H9 (cell line): Measurements from ENCODE around the gene MUC4. TPM values are rescaled to one million over a fixed set of nuclear protein-coding genes. Genes with fewer than 3 reads are reported as not detected.

ENCODE experiments used
- DNase-seq: peaks from one replicate; pipeline ENCODE4 v3.0.0-alpha.2; 2017
- H2AFZ ChIP-seq: one replicate; pipeline ENCODE4 v1.6.1; 2013; ENCODE audit warnings: mild to moderate bottlenecking, low read length, control low read depth, moderate library complexity
- H2AK5ac ChIP-seq: 2 replicates; pipeline ENCODE4 v1.6.1; 2013; ENCODE audit warnings: low read length, control low read depth, mixed read lengths; ENCODE audit not compliant: insufficient read length
- H2BK120ac ChIP-seq: one replicate; pipeline ENCODE4 v1.6.1; 2013; ENCODE audit warnings: low read depth, mild to moderate bottlenecking, low read length, control low read depth, inconsistent platforms; ENCODE audit not compliant: poor library complexity, severe bottlenecking
- H2BK12ac ChIP-seq: 2 replicates; pipeline ENCODE4 v1.6.1; 2013; ENCODE audit warnings: low read length, control low read depth, mixed read lengths, low read depth; ENCODE audit not compliant: insufficient read length
- H2BK15ac ChIP-seq: 2 replicates; pipeline ENCODE4 v1.6.1; 2013; ENCODE audit warnings: low read depth, low read length, control low read depth
- H2BK20ac ChIP-seq: one replicate; pipeline ENCODE4 v1.6.1; 2013; ENCODE audit warnings: low read depth, mild to moderate bottlenecking, low read length, control low read depth, inconsistent platforms; ENCODE audit not compliant: poor library complexity, severe bottlenecking
- H2BK5ac ChIP-seq: 2 replicates; pipeline ENCODE4 v1.6.1; 2013; ENCODE audit warnings: low read length, control low read depth, mixed read lengths; ENCODE audit not compliant: insufficient read length
- H3K14ac ChIP-seq: 2 replicates; pipeline ENCODE4 v1.6.1; 2013; ENCODE audit warnings: low read length, control low read depth; ENCODE audit not compliant: insufficient read depth
- H3K18ac ChIP-seq: 2 replicates; pipeline ENCODE4 v1.6.1; 2013; ENCODE audit warnings: low read depth, mild to moderate bottlenecking, mixed read lengths, low read length, control low read depth; ENCODE audit not compliant: insufficient read length
- H3K23ac ChIP-seq: 2 replicates; pipeline ENCODE4 v1.6.1; 2013; ENCODE audit warnings: low read length, control low read depth, mixed read lengths, low read depth; ENCODE audit not compliant: insufficient read length
- H3K23me2 ChIP-seq: 2 replicates; pipeline ENCODE4 v1.6.1; 2013; ENCODE audit warnings: low read depth, mild to moderate bottlenecking, mixed read lengths, low read length, control low read depth; ENCODE audit not compliant: insufficient read length, poor library complexity, severe bottlenecking
- H3K27ac ChIP-seq: 2 replicates; pipeline ENCODE4 v1.5.1; 2013; ENCODE audit warnings: low read length, control low read depth, mixed read lengths, low read depth; ENCODE audit not compliant: insufficient read length
- H3K27me3 ChIP-seq: 2 replicates; pipeline ENCODE4 v1.6.1; 2013; ENCODE audit warnings: low read length, control low read depth, inconsistent platforms; ENCODE audit not compliant: insufficient read depth
- H3K4ac ChIP-seq: 2 replicates; pipeline ENCODE4 v1.6.1; 2013; ENCODE audit warnings: low read depth, mild to moderate bottlenecking, control low read depth, inconsistent platforms, low read length, moderate library complexity
- H3K4me1 ChIP-seq: 2 replicates; pipeline ENCODE4 v1.6.1; 2013; ENCODE audit warnings: low read length, control low read depth, inconsistent platforms; ENCODE audit not compliant: insufficient read depth
- H3K4me2 ChIP-seq: 2 replicates; pipeline ENCODE4 v1.6.1; 2013; ENCODE audit warnings: low read length, control low read depth, mixed read lengths; ENCODE audit not compliant: insufficient read length, insufficient read depth
- H3K56ac ChIP-seq: 2 replicates; pipeline ENCODE4 v1.6.1; 2013; ENCODE audit warnings: low read depth, mild to moderate bottlenecking, mixed read lengths, low read length, control low read depth; ENCODE audit not compliant: insufficient read length
- H3K79me1 ChIP-seq: 2 replicates; pipeline ENCODE4 v1.6.1; 2013; ENCODE audit warnings: low read depth, mild to moderate bottlenecking, moderate library complexity, low read length, control low read depth, inconsistent platforms; ENCODE audit not compliant: insufficient read depth, poor library complexity, severe bottlenecking
- H3K79me2 ChIP-seq: 2 replicates; pipeline ENCODE4 v1.6.1; 2013; ENCODE audit warnings: low read length, control low read depth, inconsistent platforms; ENCODE audit not compliant: insufficient read depth
- H3K9ac ChIP-seq: 2 replicates; pipeline ENCODE4 v1.6.1; 2013; ENCODE audit warnings: low read length, control low read depth, mixed read lengths; ENCODE audit not compliant: insufficient read length; ENCODE audit errors: extremely low read depth
- H3K9me3 ChIP-seq: one replicate; pipeline ENCODE4 v1.6.1; 2013; ENCODE audit warnings: low read depth, low read length, inconsistent platforms; ENCODE audit not compliant: control insufficient read depth
- H3T11ph ChIP-seq: one replicate; pipeline ENCODE4 v1.6.1; 2013; ENCODE audit warnings: mild to moderate bottlenecking, low read length, control low read depth, inconsistent platforms
- H4K20me1 ChIP-seq: one replicate; pipeline ENCODE4 v1.6.1; 2013; ENCODE audit not compliant: control insufficient read depth, insufficient read length, insufficient read depth
- H4K5ac ChIP-seq: 2 replicates; pipeline ENCODE4 v1.6.1; 2013; ENCODE audit warnings: low read depth, mild to moderate bottlenecking, mixed read lengths, low read length, control low read depth; ENCODE audit not compliant: insufficient read length
- H4K8ac ChIP-seq: replicated peaks from 2 replicates; pipeline ENCODE4 v1.6.1; 2013; ENCODE audit warnings: low read length, control low read depth, mixed read lengths, low read depth; ENCODE audit not compliant: insufficient read length
- H4K91ac ChIP-seq: 2 replicates; pipeline ENCODE4 v1.6.1; 2013; ENCODE audit warnings: low read depth, mild to moderate bottlenecking, moderate library complexity, mixed read lengths, low read length, control low read depth; ENCODE audit not compliant: insufficient read length
- H3K27ac Mint-ChIP-seq, 3 experiments: 2 replicates in 2 of 3; 3 replicates in 1 of 3; pipeline ENCODE4 v1.8.0; 2020 to 2021; ENCODE audit warnings: mixed read lengths in 3 of 3, mild to moderate bottlenecking in 1 of 3, moderate library complexity in 1 of 3
- H3K27me3 Mint-ChIP-seq: 2 replicates; pipeline ENCODE4 v1.8.0; 2021; ENCODE audit warnings: low read depth, mild to moderate bottlenecking, moderate library complexity, mixed read lengths
- H3K36me3 Mint-ChIP-seq, 3 experiments: 2 replicates in 2 of 3; 3 replicates in 1 of 3; pipeline ENCODE4 v1.8.0; 2020 to 2021; ENCODE audit warnings: low read depth in 3 of 3, mixed read lengths in 3 of 3; ENCODE audit not compliant: insufficient read depth in 1 of 3
- H3K4me1 Mint-ChIP-seq, 2 experiments: 2 replicates each; pipeline ENCODE4 v1.8.0; 2020; ENCODE audit warnings: mixed read lengths in 2 of 2
- H3K4me3 Mint-ChIP-seq, 2 experiments: 2 replicates in 1 of 2; 3 replicates in 1 of 2; pipeline ENCODE4 v1.8.0; 2020 to 2021; ENCODE audit warnings: mild to moderate bottlenecking in 2 of 2, mixed read lengths in 2 of 2, moderate library complexity in 1 of 2
- H3K9me3 Mint-ChIP-seq, 2 experiments: 2 replicates in 1 of 2; 3 replicates in 1 of 2; pipeline ENCODE4 v1.8.0; 2020; ENCODE audit warnings: mild to moderate bottlenecking in 2 of 2, mixed read lengths in 2 of 2, moderate library complexity in 1 of 2
- WGBS: extraction: QIAGEN DNeasy Blood & Tissue Kit; methylation state at CpG from one replicate; pipeline ENCODE4 v1.1.7; 2013; ENCODE audit warnings: missing lambda C conversion rate, low lambda C conversion rate, mixed read lengths; ENCODE audit not compliant: insufficient read length; ENCODE audit errors: extremely low coverage; 5-methylcytosine and 5-hydroxymethylcytosine counted together
- total RNA-seq: library from RNA; stranded (reverse); gene quantifications from 2 replicates; pipeline ENCODE4 v1.2.1, GENCODE V29; 2021
- TF ChIP-seq, protein P1 (sequence below): fragments of 200-600 bp; sonication (generic); conservative IDR thresholded peaks from 3 replicates; pipeline ENCODE4 v1.8.0; 2021; ENCODE audit warnings: antibody characterized with exemption, mild to moderate bottlenecking

Gene MUC4
- total RNA-seq, 1 experiment from 2014 or later = 1.2 TPM

DNA sequence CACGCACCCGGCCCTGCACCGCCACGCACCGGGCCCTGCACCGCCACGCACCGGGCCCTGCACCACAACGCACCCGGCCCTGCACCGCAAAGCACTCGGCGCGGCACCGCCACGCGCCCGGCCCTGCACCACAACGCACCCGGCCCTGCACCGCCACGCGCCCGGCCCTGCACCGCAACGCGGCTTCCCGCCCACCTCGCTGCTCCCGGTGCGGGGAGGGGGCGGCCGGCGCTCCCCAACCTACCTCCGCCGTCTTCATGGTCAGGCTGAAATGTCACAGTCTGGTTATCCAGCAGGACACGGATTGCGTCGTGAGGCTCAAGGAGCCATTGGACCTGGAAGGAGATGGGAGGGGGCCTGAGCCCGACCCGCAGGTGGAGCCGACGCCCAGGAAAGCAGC is 49.1 kb downstream of the MUC4 start:
- H3K23ac ChIP-seq = no peak overlapping the region
- H3K27me3 ChIP-seq = no peaks in the 10 kb centered on the region
- H3K36me3 Mint-ChIP-seq = peaks cover 0 to 5% (median 2%) of the 10 kb centered on the region in 3 experiments; a peak in 1 of 7 replicates
- no peak overlapping the region for H3K27ac ChIP-seq
- no CpG with 5 or more reads among the region's 43 CpGs for WGBS
- peaks cover 4 to 5% of the 10 kb centered on the region in 2 experiments; a peak in 3 of 4 replicates for H3K4me1 Mint-ChIP-seq
- DNase-seq = no peak
- H4K8ac ChIP-seq = no peak overlapping the region
- H2BK20ac ChIP-seq = no peak overlapping the region
- no peaks in the 10 kb centered on the region for H3K9me3 ChIP-seq
- no peak overlapping the region for H3K4ac ChIP-seq
- no peak overlapping the region for H3K18ac ChIP-seq
- H3K4me2 ChIP-seq = no peak overlapping the region
- no peaks in the 10 kb centered on the region for H3K4me1 ChIP-seq
- H3T11ph ChIP-seq = no peak overlapping the region
- no peak overlapping the region for H3K9ac ChIP-seq
- H3K79me2 ChIP-seq = no peaks in the 10 kb centered on the region
- H2BK120ac ChIP-seq = no peak overlapping the region
- peaks cover 2% of the 10 kb centered on the region for H3K23me2 ChIP-seq
- no peaks in the 10 kb centered on the region for H3K79me1 ChIP-seq
- H3K56ac ChIP-seq = no peak overlapping the region
- no peak overlapping the region for H3K14ac ChIP-seq
- H2AFZ ChIP-seq = no peak overlapping the region
- no peak overlapping the region for H3K27ac Mint-ChIP-seq
- H4K5ac ChIP-seq = no peak overlapping the region
- H2AK5ac ChIP-seq = no peak overlapping the region
- no peak overlapping the region for H2BK15ac ChIP-seq
- H4K20me1 ChIP-seq = no peaks in the 10 kb centered on the region
- peaks cover 6% of the 10 kb centered on the region for H3K27me3 Mint-ChIP-seq
- H4K91ac ChIP-seq = no peak overlapping the region
- H3K4me3 Mint-ChIP-seq = no peak overlapping the region
- H3K9me3 Mint-ChIP-seq = peaks cover 5 to 6% of the 10 kb centered on the region in 2 experiments; a peak in 3 of 5 replicates
- TF ChIP-seq, protein P1, sequence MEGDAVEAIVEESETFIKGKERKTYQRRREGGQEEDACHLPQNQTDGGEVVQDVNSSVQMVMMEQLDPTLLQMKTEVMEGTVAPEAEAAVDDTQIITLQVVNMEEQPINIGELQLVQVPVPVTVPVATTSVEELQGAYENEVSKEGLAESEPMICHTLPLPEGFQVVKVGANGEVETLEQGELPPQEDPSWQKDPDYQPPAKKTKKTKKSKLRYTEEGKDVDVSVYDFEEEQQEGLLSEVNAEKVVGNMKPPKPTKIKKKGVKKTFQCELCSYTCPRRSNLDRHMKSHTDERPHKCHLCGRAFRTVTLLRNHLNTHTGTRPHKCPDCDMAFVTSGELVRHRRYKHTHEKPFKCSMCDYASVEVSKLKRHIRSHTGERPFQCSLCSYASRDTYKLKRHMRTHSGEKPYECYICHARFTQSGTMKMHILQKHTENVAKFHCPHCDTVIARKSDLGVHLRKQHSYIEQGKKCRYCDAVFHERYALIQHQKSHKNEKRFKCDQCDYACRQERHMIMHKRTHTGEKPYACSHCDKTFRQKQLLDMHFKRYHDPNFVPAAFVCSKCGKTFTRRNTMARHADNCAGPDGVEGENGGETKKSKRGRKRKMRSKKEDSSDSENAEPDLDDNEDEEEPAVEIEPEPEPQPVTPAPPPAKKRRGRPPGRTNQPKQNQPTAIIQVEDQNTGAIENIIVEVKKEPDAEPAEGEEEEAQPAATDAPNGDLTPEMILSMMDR = no peak
- H2BK5ac ChIP-seq = no peak overlapping the region
- no peak overlapping the region for H2BK12ac ChIP-seq
